HG03139 (cell line): Measurements from ENCODE around the gene GRK2.
A peak's percentile ranks its signal among the peaks of the same experiment; 100 is the strongest.
"Not testable (repeated sequence)": the region's sequence is repeated elsewhere in the genome, so short reads cannot be mapped to it uniquely, and the experiment has no call there.

Experiments used
- ATAC-seq: cut with Tn5 transposase; IDR thresholded peaks from one replicate; pipeline ENCODE4 v1.9.1; 2021; ENCODE audit not compliant: unreplicated experiment

Gene GRK2

GRCh38 chr11:67253872-67254624 is 12.2 kb upstream of the GRK2 start:
- no peak for ATAC-seq

GRCh38 chr11:67254798-67255197 is 11.5 kb upstream of the GRK2 start:
- ATAC-seq: no peak

DNA sequence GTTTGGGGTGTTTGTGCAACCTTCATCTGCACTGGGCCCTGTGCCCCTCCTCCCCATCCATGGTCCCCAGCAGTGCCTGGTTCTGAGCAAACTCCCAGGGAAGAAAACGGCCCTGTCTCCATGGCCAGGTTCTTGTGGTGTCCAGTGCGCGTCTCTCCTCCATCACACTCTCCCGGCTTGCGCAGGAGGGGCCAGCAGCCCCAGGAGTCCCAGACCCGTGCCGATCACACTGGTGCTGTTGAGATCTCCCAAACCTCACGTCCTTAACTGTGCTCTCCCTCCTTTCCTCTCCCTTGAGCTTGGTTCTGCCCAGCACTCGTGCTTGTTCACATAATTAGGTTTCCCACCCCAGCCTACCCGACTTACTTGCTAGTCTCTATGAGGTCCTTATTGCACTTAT is 10.9 kb upstream of the GRK2 start:
- ATAC-seq: no peak

- ATAC-seq: no peak
Observed at GRCh38 chr11:67255864-67256263, 10.4 kb upstream of the GRK2 start.

- ATAC-seq: no peak
Observed at GRCh38 chr11:67256477-67257135, 9.7 kb upstream of the GRK2 start.

GRCh38 chr11:67260406-67260805 is 5.9 kb upstream of the GRK2 start:
- ATAC-seq: no peak

- not testable (repeated sequence) for ATAC-seq
Observed at GRCh38 chr11:67260885-67261639, 5.2 kb upstream of the GRK2 start.

GRCh38 chr11:67261640-67261945 is 4.7 kb upstream of the GRK2 start:
- no peak for ATAC-seq

DNA sequence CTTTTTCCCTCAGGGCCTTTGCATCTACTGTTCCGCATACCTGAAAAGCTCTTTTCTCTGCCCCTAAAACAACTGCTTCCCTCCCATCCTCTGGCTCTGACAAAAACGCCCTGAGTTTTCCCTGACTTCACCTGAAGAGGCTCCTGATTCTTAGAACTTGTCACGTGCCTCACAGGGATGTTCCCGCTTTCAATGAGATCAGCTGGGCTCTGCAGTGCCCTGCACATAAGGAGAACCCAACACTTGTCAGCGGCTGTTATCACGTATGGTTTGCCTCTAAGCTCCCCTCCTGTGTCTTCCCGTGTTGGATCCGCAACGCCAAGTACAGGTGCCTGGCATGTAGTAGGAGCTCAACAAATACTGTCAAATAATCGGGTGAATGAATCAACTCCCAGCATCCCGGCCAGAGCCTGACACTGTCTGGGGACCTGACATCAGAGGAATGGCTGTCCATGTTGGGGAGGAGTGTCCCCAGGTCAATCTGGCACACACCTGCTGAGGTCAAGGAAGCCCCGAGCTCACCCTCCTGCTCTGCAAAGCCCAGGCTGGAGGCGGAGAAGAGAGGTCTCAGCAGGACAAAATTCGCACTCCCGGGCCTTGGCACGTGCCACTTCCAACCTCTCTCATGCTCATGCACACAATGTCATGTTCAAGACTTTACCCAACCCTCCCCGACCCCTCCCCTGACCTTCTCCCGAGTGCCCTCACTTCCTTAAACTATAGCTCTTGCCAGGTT is 4.2 kb upstream of the GRK2 start:
- no peak for ATAC-seq

DNA sequence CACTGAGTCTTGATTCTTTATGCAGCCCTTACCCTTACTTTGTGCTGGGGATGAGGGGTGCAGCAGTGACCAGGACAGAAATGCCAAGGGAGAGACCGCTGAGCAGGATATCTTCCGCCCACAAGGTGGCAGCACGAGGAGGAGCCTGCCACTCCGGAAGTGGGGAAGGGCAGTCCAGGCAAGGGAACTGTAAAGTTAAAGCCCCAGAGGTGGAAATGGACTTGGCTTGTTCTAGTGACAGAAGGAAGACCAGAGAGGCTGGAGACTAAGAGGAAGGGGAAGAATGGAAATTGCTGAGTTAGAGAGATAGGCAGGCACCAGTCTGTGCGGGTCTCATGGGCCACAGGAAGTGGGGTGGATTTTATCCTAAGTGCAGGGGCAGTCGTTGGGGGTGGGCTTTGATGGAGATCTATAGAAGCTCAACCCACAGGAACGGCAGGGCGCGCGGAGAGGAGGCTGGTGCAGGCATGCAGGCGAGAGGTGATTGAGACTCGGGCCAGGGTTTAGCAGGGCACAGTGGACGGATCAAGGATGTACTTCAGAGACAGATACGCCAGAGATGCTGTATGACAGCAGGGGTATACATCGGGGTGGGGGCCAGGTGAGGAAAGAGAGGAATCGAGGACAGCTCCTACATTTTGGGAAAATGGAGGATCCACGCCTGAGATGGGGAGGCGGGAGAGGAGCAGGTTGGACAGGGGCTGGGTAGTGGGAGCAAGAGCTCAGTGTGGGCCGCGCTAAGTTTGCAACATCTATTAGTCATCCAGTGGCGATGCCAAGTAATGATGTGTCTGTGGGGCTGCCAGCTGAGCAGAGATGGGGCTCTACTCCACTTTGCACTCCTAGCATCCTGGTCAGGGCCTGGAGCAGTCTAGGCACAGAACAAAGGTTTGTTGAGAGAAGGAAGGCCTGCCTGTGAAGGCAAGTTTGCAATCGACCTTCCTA is 3.3 kb upstream of the GRK2 start:
- ATAC-seq: no peak

DNA sequence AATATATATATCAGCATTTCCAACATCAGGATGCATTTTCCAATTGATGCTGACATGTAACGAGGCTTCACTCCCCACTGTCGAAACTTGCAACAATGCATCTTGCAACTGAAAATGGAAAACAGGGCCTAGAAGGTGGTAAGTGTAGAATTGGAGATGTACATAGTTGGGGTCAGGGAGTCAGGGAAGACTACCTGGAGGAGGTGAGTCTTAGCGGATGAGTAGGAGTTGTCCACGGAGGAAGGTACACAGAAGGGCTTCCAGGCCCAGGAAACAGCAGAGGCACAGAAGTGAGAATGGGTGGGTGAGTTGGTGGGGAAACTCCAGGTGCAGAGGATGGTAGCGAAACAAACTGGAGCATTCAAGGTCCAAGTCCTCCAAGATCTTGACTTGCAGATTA is 2.0 kb upstream of the GRK2 start:
- no peak for ATAC-seq

DNA sequence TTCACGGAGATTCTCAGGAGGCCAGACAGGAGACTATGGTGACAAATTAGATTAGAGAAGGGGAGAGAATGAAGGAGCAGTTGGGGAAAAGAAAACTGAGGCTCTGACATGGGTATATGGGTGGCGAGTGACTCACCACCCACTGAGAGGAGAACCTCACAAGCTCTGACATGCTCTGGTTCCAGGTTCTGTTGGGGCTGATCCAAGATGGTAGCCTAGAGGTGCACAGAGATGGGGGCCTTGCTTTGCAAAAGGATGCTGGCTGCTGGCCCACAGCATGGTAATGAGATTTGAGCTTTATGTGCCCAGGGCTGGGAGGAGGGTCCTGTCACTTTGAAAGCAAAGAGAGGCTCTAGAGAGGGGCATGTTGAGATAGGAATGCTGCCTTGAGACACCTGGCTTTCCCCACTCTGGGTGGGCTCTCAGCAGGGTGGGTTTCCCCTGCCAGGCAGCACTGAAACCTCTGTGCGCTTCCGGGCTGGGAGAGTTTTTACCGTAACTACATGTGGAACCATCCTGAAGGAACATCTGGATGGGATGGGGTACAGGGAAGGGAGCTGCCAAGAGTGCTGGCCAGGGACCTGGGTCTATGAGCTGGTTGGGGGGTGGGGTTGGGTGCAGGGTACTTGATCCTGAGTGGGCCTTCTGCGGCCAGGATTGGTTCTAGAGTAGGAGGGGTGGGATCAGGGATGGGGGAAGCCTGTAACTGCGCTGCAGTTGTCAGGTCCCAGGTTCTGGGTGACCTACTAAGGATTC is 1.2 kb upstream of the GRK2 start:
- ATAC-seq: no peak

DNA sequence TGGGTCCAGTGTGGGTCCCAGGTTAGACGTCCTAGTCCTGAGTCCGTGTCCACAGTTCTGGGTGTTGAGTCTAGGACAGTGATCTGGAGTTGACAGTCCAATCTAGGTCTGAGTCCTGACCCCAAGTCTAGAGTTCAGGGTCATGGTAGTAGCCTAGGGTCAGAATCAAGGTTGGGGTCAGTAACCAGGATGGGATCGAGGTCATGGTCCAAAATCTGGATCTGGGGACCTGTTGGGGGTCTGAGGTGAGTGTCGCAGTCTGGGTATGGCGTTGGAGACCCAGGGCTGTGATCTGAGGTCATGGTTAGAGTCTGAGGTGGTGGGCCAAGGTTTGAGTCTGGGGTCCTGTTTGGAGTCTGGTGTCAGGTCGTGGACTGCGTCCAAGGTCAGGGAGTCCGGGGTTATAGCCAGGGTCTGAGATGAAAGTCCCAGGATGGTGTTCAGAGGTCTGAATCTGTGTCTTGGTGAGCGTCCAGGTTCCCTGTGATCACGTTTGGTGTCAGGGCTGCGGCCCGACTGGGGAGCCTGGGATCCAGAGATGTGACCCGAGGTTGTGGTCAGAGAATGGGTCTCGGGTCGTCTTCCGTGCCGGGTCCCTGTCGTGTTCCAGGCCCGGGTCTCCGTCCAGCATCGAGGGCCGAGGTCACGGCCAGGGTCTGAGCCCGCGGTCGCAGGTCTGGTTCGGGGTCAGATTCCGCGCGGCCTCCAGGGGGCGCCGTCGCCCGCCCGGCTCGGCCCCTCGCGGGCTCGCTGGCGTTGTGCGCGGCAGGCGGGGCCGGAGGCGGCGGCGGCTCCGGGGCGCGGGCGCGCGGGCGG is 432 bp upstream of the GRK2 start:
- ATAC-seq: peak; percentile 34

GRCh38 chr11:67267188-67268080 is 1.2 kb downstream of the GRK2 start:
- no peak for ATAC-seq

- no peak for ATAC-seq
Observed at GRCh38 chr11:67268081-67268961, 2.0 kb downstream of the GRK2 start.

DNA sequence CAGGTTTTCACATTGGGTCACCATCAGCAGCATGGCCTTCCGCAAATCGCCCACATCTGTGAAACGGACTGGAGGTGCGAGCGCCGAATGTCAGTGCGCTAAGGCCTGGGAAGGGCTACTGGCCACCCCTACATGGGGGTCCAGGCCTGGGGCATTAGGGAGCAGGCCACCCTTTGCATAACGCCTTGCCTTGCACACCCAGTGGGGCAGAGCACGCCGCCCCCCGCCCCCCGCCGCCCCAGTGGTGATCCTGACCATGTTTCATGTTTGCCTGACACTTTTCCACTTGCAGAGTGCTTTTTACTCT is 2.6 kb downstream of the GRK2 start:
- no peak for ATAC-seq
